ENCODE results near the gene AGPAT2.

The AGPAT2 gene

GRCh38 chr9:136656183-136656738 lies 31.0 kb downstream of the AGPAT2 start:
- no peak overlapping the region for H3K27ac ChIP-seq
- TF ChIP-seq CTCF (IDR thresholded peaks at IDR 0.05) (no peak), ZFX (IDR thresholded peaks at IDR 0.05; ENCODE audit: borderline replicate concordance) (no peak)

- no peak overlapping the region for H3K27ac ChIP-seq
- TF ChIP-seq ZFX (IDR thresholded peaks at IDR 0.05; ENCODE audit: borderline replicate concordance) = no peak
- no peak for TF ChIP-seq CTCF (IDR thresholded peaks at IDR 0.05)
Measured at GRCh38 chr9:136655536-136656182, 31.6 kb downstream of the AGPAT2 start.

- TF ChIP-seq CTCF (IDR thresholded peaks at IDR 0.05) = no peak
- no peak for TF ChIP-seq ZFX (IDR thresholded peaks at IDR 0.05; ENCODE audit: borderline replicate concordance)
- no peak overlapping the region for H3K27ac ChIP-seq
Measured at GRCh38 chr9:136654820-136655535, 32.3 kb downstream of the AGPAT2 start.

GRCh38 chr9:136653323-136654079 lies 33.8 kb downstream of the AGPAT2 start:
- H3K27ac ChIP-seq = no peak overlapping the region
- TF ChIP-seq CTCF (IDR thresholded peaks at IDR 0.05) = no peak
- no peak for TF ChIP-seq ZFX (IDR thresholded peaks at IDR 0.05; ENCODE audit: borderline replicate concordance)

- no peak for TF ChIP-seq ZFX (IDR thresholded peaks at IDR 0.05; ENCODE audit: borderline replicate concordance)
- TF ChIP-seq CTCF (IDR thresholded peaks at IDR 0.05) = no peak
- no peak overlapping the region for H3K27ac ChIP-seq
Measured at GRCh38 chr9:136651860-136652259, 35.4 kb downstream of the AGPAT2 start.

- H3K27ac ChIP-seq = no peak overlapping the region
- TF ChIP-seq CTCF (IDR thresholded peaks at IDR 0.05) (no peak), ZFX (IDR thresholded peaks at IDR 0.05; ENCODE audit: borderline replicate concordance) (no peak)
Measured at GRCh38 chr9:136650648-136651047, 36.6 kb downstream of the AGPAT2 start.

All from 22Rv1 (cell line).